ENCODE results near the gene SLC9C1.

Gene SLC9C1

GRCh38 chr3:112101916-112102315 is 192.1 kb downstream of the SLC9C1 start:
- DNase-seq, result no peak

DNA sequence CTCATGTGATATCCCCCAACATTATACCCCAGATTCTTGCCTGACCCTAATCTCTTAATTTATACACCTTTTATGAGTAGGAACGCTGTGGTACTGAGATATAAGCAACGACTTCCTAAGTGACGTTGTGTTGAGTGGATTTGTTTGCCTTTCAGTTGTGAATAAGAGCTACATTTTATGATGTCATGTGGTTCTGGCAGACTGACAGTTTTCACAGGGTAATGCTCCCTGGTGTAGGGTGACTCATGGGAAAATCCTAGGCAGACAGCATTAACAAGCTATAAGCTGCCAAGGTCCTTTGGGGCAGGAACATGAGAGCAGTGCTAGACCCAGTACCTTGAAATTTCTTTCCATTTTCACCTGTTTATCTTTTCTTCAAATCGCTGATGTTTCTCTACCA is 196.6 kb downstream of the SLC9C1 start:
- peak in 1 of 2 donors; percentile 28 for DNase-seq

DNA sequence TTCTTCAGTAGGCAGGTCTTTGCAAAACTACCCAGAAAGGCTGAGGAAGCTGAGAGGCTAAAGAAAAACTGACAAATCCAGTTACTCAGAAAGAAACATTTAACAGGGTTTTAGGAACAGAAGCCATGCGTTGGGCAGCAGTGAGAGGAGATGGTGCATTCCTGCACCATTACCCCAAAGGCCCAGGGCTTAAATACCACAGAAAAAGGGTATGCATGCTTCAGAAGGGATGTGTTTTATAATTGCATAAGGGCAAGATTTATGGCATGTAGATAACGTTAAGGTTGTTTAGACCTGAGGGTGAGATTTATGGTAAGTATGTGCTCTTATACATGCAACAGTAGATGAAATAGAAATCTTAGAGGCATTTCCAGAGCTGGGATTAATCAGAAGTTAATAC is 197.8 kb downstream of the SLC9C1 start:
- DNase-seq, result no peak

GRCh38 chr3:112095731-112096130 is 198.3 kb downstream of the SLC9C1 start:
- DNase-seq, result no peak

- no peak for DNase-seq
These were observed 200.9 kb downstream of the SLC9C1 start for GRCh38 chr3:112093180-112093522.

- DNase-seq, result no peak
These were observed 201.4 kb downstream of the SLC9C1 start for GRCh38 chr3:112092496-112093179.

DNA sequence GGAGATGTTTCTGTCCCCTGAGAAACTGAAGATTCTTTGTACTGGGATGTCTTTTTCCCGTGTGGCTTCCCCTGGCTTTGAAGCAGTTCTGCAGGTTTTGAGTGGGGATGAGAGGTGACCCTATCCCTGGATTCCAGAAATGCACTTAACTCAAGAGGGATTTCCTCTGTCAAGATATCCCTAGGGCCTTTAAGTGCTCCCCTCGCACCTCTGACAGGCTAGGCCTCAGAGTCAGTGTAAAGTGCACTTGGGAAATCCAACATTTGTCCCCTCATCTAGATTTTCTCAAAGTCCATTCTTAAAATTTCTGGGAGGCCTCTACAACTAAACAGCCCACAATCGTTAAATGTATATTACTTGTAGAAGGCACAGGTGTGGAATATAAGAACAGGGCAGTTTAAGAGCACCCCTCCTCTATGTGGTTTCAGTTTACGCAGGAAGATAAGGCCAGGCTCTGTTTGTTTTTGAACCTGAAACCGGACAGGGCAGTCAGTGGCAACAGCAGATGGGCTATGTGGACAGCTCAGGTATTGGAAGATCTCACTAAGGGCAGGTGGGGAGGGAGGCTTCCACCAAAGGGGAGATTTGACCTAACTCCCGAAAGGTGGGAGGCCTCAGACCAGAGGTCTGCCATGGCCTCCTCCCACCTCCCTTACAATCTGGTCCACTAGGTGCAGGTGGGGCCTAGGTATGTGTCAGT is 203.0 kb downstream of the SLC9C1 start:
- no peak for DNase-seq
